Astrocyte (in vitro differentiated cells and primary cell): ENCODE measurements around the gene TMEM123. TPM values are rescaled to one million over a fixed set of nuclear protein-coding genes. Genes with fewer than 3 reads are reported as not detected.
"Not testable (repeated sequence)": the region's sequence is repeated elsewhere in the genome, so short reads cannot be mapped to it uniquely, and the experiment has no call there.

Experiments used
- DNase-seq: peaks from one replicate; pipeline ENCODE4 v3.0.0-alpha.2; 2010; ENCODE audit warnings: low read depth
- FAIRE-seq: peaks from 2 replicates; lab custom pipeline; 2011; peaks lifted over from hg19 to GRCh38; lab: Jason Lieb, UNC
- H2AFZ ChIP-seq: 2 replicates; pipeline ENCODE4 v1.6.0; 2012; ENCODE audit warnings: low read depth, low read length, inconsistent platforms
- H3K27ac ChIP-seq: 2 replicates; pipeline ENCODE4 v1.5.1; 2011; ENCODE audit warnings: low read depth, low read length, inconsistent platforms
- H3K27me3 ChIP-seq: 2 replicates; pipeline ENCODE4 v1.6.0; 2011; ENCODE audit warnings: low read length, inconsistent platforms; ENCODE audit not compliant: insufficient read depth
- H3K36me3 ChIP-seq: 2 replicates; pipeline ENCODE4 v1.5.1; 2011; ENCODE audit warnings: low read length, inconsistent platforms; ENCODE audit not compliant: insufficient read depth
- H3K4me1 ChIP-seq: 2 replicates; pipeline ENCODE4 v1.5.1; 2011; ENCODE audit warnings: low read length, inconsistent platforms; ENCODE audit not compliant: insufficient read depth
- H3K4me2 ChIP-seq: 2 replicates; pipeline ENCODE4 v1.6.0; 2012; ENCODE audit warnings: low read length, inconsistent platforms
- H3K4me3 ChIP-seq: 2 replicates; pipeline ENCODE4 v1.5.1; 2011; ENCODE audit warnings: low read depth, mild to moderate bottlenecking, low read length, inconsistent platforms; ENCODE audit not compliant: insufficient read depth
- H3K79me2 ChIP-seq: 2 replicates; pipeline ENCODE4 v1.6.0; 2012; ENCODE audit warnings: mild to moderate bottlenecking, low read length, inconsistent platforms; ENCODE audit not compliant: insufficient read depth
- H3K9ac ChIP-seq: 2 replicates; pipeline ENCODE4 v1.6.0; 2012; ENCODE audit warnings: mild to moderate bottlenecking, low read length, inconsistent platforms
- H3K9me3 ChIP-seq: 2 replicates; pipeline ENCODE4 v1.5.1; 2012; ENCODE audit warnings: low read depth, mild to moderate bottlenecking, low read length, inconsistent platforms; ENCODE audit not compliant: insufficient read depth
- H4K20me1 ChIP-seq: 2 replicates; pipeline ENCODE4 v1.6.0; 2012; ENCODE audit warnings: low read length, inconsistent platforms; ENCODE audit not compliant: insufficient read depth
- H3K27ac Mint-ChIP-seq: one replicate; pipeline ENCODE4 v1.8.0; 2021; ENCODE audit warnings: mild to moderate bottlenecking, mixed read lengths; ENCODE audit not compliant: unreplicated experiment
- H3K27me3 Mint-ChIP-seq: one replicate; pipeline ENCODE4 v1.8.0; 2021; ENCODE audit warnings: low read depth, mixed read lengths; ENCODE audit not compliant: unreplicated experiment
- H3K36me3 Mint-ChIP-seq: one replicate; pipeline ENCODE4 v1.8.0; 2021; ENCODE audit warnings: low read depth, mixed read lengths; ENCODE audit not compliant: unreplicated experiment
- H3K4me1 Mint-ChIP-seq: one replicate; pipeline ENCODE4 v1.8.0; 2021; ENCODE audit warnings: low read depth, mixed read lengths; ENCODE audit not compliant: unreplicated experiment
- H3K4me3 Mint-ChIP-seq: one replicate; pipeline ENCODE4 v1.8.0; 2021; ENCODE audit warnings: mild to moderate bottlenecking, moderate library complexity, mixed read lengths; ENCODE audit not compliant: unreplicated experiment
- H3K9me3 Mint-ChIP-seq: one replicate; pipeline ENCODE4 v1.8.0; 2021; ENCODE audit warnings: mild to moderate bottlenecking, mixed read lengths; ENCODE audit not compliant: unreplicated experiment
- CTCF ChIP-seq: IDR thresholded peaks from 2 replicates; pipeline ENCODE4 v1.5.1; 2011; ENCODE audit warnings: low read depth, mild to moderate bottlenecking, inconsistent platforms, low read length, moderate library complexity; ENCODE audit not compliant: insufficient read depth
- EZH2 ChIP-seq: IDR thresholded peaks from 2 replicates; pipeline ENCODE4 v1.6.1; 2012; ENCODE audit warnings: mild to moderate bottlenecking, low read length, inconsistent platforms; ENCODE audit not compliant: insufficient read depth
- total RNA-seq: library from RNA; stranded (reverse); gene quantifications from 2 replicates; pipeline ENCODE4 v1.2.1, GENCODE V29; 2021

Gene TMEM123
- total RNA-seq, 1 donor from 2014 or later = 234 TPM

GRCh38 chr11:102436561-102436960 lies 16.0 kb downstream of the TMEM123 start:
- Histone ChIP-seq H2AFZ (no peak overlapping the region), H4K20me1 (no peaks in the 10 kb centered on the region), H3K79me2 (peaks cover 39% of the 10 kb centered on the region), H3K4me1 (no peaks in the 10 kb centered on the region), H3K4me3 (no peak overlapping the region), H3K9me3 (peaks cover 3% of the 10 kb centered on the region), H3K27ac (no peak overlapping the region), H3K27me3 (no peaks in the 10 kb centered on the region), H3K36me3 (no peaks in the 10 kb centered on the region), H3K9ac (no peak overlapping the region), H3K4me2 (no peak overlapping the region)
- peak overlapping the region; percentile 48 for H3K27ac Mint-ChIP-seq
- peaks cover 13% of the 10 kb centered on the region for H3K9me3 Mint-ChIP-seq
- DNase-seq (no peak), FAIRE-seq (no peak)
- H3K36me3 Mint-ChIP-seq = peaks cover 40% of the 10 kb centered on the region
- no peaks in the 10 kb centered on the region for H3K27me3 Mint-ChIP-seq
- peaks cover 16% of the 10 kb centered on the region for H3K4me1 Mint-ChIP-seq
- no peak overlapping the region for H3K4me3 Mint-ChIP-seq
- TF ChIP-seq EZH2 (no peak), CTCF (no peak)

GRCh38 chr11:102435688-102436087 lies 16.9 kb downstream of the TMEM123 start:
- Histone ChIP-seq H3K4me3 (no peak overlapping the region), H4K20me1 (no peaks in the 10 kb centered on the region), H3K4me2 (no peak overlapping the region), H3K27me3 (no peaks in the 10 kb centered on the region), H3K36me3 (no peaks in the 10 kb centered on the region), H3K9ac (no peak overlapping the region), H3K27ac (no peak overlapping the region), H2AFZ (no peak overlapping the region), H3K79me2 (peaks cover 44% of the 10 kb centered on the region), H3K9me3 (peaks cover 3% of the 10 kb centered on the region), H3K4me1 (no peaks in the 10 kb centered on the region)
- H3K27ac Mint-ChIP-seq = no peak overlapping the region
- peaks cover 15% of the 10 kb centered on the region for H3K9me3 Mint-ChIP-seq
- peaks cover 41% of the 10 kb centered on the region for H3K36me3 Mint-ChIP-seq
- TF ChIP-seq CTCF (no peak), EZH2 (no peak)
- no peak overlapping the region for H3K4me3 Mint-ChIP-seq
- H3K4me1 Mint-ChIP-seq = peaks cover 16% of the 10 kb centered on the region
- FAIRE-seq = no peak
- DNase-seq = no peak
- H3K27me3 Mint-ChIP-seq = no peaks in the 10 kb centered on the region

GRCh38 chr11:102433571-102433970 lies 19.0 kb downstream of the TMEM123 start:
- FAIRE-seq, H2AFZ ChIP-seq, H3K27ac Mint-ChIP-seq, H3K36me3 ChIP-seq, H3K9ac ChIP-seq, H3K27me3 ChIP-seq, H3K27me3 Mint-ChIP-seq, H3K4me3 ChIP-seq, DNase-seq, H3K4me2 ChIP-seq, H3K27ac ChIP-seq, H3K4me1 ChIP-seq, H3K9me3 ChIP-seq, H3K4me3 Mint-ChIP-seq: not testable (repeated sequence)
- Histone ChIP-seq H4K20me1 (peaks cover 20% of the 10 kb centered on the region), H3K79me2 (peaks cover 58% of the 10 kb centered on the region)
- Mint-ChIP-seq H3K36me3 (peaks cover 41% of the 10 kb centered on the region), H3K9me3 (peaks cover 15% of the 10 kb centered on the region), H3K4me1 (peaks cover 33% of the 10 kb centered on the region)

GRCh38 chr11:102432560-102432959 lies 20.0 kb downstream of the TMEM123 start:
- H3K27ac ChIP-seq, H3K9me3 ChIP-seq, H3K36me3 ChIP-seq, H3K27ac Mint-ChIP-seq, H3K4me3 Mint-ChIP-seq, H3K4me3 ChIP-seq, DNase-seq, H2AFZ ChIP-seq, H3K27me3 Mint-ChIP-seq, H3K27me3 ChIP-seq, FAIRE-seq, H3K4me1 ChIP-seq, H3K9ac ChIP-seq, H3K4me2 ChIP-seq: not testable (repeated sequence)
- Histone ChIP-seq H4K20me1 (peaks cover 21% of the 10 kb centered on the region), H3K79me2 (peaks cover 49% of the 10 kb centered on the region)
- Mint-ChIP-seq H3K9me3 (peaks cover 15% of the 10 kb centered on the region), H3K36me3 (peaks cover 35% of the 10 kb centered on the region), H3K4me1 (peaks cover 28% of the 10 kb centered on the region)
